GM18499 (cell line): ENCODE data around the gene DCLK3.

Source experiments
- ATAC-seq: cut with Tn5 transposase; IDR thresholded peaks from one replicate; pipeline ENCODE4 v1.9.1; 2021; ENCODE audit warnings: moderate number of reproducible peaks; ENCODE audit not compliant: insufficient read depth, unreplicated experiment

DCLK3 gene, protein sequence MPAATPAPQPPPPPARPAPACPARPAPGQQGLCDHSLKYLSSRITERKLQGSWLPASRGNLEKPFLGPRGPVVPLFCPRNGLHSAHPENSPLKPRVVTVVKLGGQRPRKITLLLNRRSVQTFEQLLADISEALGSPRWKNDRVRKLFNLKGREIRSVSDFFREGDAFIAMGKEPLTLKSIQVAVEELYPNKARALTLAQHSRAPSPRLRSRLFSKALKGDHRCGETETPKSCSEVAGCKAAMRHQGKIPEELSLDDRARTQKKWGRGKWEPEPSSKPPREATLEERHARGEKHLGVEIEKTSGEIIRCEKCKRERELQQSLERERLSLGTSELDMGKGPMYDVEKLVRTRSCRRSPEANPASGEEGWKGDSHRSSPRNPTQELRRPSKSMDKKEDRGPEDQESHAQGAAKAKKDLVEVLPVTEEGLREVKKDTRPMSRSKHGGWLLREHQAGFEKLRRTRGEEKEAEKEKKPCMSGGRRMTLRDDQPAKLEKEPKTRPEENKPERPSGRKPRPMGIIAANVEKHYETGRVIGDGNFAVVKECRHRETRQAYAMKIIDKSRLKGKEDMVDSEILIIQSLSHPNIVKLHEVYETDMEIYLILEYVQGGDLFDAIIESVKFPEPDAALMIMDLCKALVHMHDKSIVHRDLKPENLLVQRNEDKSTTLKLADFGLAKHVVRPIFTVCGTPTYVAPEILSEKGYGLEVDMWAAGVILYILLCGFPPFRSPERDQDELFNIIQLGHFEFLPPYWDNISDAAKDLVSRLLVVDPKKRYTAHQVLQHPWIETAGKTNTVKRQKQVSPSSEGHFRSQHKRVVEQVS

DNA sequence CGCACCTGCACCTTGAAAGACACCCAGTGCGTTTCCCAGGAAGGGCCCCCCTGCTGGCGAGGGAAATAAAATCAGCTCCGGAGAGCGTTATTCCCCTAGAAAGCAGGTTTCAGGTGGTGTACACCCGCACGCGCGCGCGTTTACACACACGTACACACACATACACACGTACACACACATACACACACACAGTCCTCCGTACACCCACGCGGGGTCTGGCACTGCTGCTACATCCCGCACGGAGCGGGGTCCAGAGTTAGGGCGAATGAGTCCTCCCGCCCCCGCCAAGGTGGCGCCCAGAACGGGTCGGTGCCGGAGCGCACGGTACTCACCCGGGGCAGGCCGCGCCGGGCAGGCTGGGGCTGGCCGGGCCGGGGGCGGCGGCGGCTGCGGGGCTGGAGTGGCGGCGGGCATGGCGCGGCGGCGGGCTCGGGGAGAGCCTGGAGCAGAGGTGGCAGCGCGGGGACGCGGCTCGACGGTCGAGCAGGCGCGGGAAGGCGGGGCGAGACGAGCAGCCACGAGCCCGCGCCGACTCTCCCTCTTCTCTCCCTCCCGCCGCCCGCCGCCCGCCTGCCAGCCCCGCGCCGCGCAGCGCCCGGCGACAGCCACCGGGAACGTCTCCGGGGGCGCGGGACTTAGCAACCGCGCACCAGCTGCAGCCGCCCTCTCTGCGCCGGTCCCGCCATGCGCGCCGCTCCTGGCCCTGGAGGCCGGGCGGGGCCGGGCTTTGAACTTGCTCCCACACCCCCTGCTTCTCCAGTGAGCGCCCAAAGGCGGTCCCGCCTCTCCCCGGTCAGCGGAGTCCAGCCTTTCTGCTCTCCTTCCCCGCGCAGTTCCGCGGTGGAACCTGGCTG is at the start of gene DCLK3:
Gene DCLK3, minus strand, starts transcription at position 704 of the 854 bp plus-strand sequence. Its CDS starts 290 bp downstream, at position 414.
- ATAC-seq: no peak

DNA sequence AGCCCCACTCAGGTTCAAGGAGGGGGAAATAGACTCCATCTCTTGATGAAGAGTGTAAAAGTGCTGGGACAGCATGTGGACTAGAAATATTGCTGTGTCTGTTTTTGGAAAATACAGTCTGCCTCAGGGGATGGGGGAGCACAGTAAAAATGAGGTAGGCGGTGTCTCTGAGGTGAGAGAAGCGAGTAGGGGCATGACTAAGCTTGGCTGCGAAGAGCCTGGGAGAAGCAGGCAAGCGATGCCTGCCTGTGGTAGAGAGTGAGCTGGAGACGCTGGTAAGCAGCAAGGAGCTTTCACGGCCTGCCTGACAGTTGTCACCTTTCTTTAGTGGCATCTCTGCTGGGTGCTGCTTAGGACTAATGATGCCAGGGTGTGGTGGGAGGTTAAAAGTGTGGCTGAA is 49.0 kb upstream of the DCLK3 start:
- no peak for ATAC-seq

DNA sequence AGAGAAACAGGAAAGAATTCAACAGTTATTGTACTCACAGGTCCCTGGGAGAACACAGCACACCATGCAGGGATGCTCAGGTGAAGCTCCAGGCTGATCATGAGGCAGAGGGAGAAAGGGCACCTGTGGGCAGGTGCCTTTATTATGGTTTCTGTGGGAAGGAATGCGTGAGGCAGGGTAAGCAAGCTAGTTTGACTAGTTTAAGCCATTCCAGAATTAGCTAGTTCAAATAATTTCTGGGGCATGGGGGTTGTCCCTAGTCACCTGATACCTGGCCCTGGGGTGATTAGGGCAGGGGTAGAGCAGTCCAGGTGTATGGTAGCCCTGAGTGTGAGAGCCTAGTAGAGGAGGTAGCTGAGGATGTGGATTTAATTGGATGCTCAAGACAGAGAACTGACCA is 47.9 kb upstream of the DCLK3 start:
- no peak for ATAC-seq

DNA sequence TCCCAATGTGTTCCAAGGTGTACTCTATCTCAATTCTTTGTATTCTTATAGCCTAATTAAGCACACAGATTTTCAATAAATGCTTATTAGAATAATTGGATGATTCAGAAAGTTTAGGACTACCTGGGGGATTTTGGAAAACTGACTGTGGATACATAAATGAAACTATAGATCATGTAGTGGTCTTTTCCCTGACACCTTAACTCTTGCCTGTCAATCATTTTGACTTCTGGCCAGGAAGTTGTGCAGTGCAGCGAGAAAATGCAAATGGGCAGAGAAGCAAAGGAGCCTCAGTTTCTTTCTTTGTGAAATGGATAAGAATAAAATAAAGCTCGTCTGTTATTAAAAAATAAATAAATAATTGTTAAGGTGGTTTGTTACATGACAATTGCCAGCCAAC is 47.4 kb upstream of the DCLK3 start:
- ATAC-seq: no peak

DNA sequence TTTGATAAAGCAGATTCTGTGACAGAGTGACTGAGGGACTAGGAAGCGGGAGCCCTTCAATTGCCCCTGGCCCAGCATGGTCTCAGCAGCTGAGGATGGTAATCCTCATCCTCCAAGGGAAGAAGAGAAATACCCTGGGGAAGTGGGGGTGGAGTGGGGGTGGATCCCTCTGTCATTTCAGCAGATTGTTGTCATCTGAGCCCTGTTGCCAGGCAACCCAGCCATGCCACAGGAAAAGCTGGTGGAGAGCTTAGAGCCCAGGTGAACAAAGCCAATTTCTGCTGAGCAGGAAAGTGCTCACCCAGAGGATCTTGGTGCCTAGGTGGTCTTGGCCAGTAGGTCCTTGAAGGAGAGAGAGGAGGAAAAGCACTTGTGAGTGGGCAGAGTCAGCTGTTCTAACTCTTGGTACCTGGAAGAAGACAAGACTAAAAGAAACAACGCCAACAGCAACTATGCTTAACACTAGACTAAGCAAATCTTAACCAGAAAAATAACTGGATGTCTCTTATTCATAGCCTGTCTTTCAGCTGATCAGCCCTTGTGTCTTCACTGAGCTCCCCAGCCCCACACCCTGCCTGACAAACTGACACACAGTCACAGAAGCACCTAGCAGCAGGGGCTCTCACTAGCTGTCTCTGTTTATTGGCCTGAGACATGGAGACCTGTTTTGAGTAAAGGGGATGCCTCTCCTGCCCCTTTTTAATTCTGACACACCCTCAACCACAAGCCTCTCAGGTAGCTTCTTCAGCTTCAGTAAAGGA is 40.1 kb upstream of the DCLK3 start:
- ATAC-seq: no peak

DNA sequence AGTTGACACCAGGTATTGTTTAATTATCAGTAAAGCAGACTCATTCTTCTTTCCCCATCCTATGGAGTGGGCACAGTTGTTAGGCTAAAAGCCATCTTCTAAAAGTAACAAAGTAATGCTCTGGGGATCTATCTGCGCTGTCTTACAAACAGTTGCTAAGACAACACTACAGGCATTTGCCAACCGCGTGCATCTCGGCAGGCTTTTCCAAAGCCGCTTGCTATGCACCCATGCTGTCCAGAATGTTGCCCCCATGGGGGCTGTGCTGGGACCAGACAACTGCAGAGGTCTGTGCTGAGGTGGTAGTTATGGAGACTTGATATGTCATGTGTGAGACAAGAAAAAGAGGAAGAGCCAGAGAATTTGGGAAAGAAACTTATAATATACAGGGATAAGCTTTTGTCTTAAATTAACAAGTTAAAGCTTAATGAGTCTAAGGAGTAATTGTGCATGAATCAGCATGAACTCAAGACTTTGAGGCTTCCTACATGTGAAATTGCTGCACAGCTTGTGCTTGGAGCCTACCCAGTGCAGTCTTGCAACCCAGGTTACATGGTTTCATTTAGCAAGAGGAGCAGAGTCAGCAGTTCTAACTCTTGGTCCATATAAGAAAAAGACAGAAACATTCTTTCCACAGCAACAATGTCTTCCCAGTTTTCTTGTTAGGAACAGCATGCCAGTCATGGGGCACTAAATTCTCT is 38.9 kb upstream of the DCLK3 start:
- no peak for ATAC-seq

DNA sequence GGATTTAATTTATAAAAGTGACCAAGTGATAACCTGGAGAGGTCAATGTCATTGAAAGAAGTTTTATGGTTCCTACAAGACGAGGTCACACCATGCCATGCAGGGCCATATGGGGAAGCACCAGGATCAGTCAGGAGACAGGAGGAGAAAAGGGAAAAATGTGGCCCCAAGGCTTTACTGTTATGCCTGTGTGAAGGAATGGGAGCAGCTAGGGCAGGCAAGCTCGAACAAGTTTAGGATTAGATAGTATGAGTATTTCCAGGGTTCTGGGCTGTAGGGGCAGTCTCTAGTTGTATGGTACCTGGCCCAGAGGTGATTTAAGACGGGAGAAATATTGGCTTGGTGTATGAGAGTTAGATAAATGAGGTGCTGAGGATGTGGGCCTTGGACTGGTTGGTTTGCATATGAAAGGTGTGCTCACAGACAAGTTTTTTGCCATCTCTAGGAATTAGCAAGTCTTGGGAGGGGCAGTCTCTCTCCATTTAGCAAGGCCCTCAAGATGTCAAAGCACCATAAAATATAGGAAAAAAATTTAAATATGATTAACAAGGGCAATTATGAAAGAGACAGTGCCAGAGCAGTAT is 36.3 kb upstream of the DCLK3 start:
- ATAC-seq: no peak

DNA sequence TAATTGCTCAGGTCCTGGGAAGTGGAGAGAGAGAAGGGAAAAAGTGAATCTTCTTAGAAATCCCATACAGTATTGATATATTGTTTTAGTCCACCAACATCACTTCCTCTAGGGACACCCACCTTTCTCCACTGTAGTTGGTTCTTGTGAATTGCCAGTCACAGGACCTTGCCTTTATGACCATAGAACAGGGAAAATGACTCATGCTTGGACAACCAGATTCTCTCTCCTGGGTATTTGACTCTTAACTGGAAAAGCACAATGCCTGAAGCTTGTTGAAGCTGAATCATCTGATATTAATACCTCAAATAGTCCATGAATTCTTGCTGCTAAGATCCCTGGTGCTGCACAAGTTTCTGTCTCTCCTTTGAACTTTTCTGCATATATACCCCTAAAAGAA is 32.5 kb upstream of the DCLK3 start:
- no peak for ATAC-seq

DNA sequence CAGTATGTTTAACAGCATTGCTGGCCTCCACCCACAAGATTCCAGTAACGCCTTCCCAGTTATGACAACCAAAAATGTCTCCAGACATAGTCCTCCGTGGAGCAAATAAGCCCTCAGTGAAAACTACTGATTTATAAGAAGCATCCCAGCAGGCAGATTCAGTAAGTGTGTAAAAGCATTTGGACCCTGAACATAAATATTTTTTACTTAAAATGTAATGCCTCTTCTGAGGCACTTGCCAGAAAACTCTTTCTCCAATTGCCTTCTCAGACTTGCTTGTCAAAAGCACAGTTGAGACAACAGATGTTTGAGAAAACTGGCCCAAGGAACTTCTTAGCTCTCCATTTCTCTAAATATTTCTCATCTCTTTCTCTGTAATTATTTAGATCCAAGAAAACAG is 31.8 kb upstream of the DCLK3 start:
- ATAC-seq: no peak

DNA sequence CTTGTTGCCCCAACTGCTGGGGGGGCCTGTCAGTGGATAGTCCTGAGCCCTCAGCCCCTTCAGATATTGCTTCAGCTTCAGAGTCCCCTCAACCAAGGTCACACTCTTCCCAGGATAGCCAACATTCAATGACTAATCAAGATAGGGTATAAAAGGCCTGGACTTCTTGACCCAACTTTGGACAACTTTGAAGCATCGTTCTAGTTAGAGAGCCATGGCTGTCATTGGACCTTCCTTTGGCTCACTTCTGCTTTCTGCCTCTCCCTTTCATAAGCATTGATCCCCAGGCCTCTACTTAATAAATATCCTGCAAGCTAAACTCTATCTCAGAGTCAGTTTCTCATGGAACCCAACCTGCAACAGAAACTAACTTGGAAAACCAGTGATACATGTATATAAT is 31.3 kb upstream of the DCLK3 start:
- no peak for ATAC-seq

DNA sequence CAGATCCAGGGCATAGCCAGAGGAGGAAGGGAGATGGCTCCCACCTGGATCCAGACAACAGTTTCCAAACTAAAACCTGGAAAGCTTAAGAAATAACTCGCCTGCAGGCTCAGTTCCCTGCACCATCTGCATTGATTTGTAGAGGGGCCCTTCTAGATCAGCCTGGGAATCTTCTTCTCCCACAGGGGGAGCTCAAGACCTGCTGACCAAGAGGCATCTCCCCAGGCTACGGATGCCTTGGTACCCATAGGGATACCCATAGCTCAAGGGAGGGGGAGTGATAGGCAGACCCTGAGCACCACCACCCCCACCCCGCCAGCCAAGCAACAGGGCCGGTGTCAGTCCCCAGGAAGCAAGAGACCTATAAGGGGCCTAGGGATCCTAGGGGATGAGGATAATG is 28.0 kb upstream of the DCLK3 start:
- no peak for ATAC-seq

DNA sequence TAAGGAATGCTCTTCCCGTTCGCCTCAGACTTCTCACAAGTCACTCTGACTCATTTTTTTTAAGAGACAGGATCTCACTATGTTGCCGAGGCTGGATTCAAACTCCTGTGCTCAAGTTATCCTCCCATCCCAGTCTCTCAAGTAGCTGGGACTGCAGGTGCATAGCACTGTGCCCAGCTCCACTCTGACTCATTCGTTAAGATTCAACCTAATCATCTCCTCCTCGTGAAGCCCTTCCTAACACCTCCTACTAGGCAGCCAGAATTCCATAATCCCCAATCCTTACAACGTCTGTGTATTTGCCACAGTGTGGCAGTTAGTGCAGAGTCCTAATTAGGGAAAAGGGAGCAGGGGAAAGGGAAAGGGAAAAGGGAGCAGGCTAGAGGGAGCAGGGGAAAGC is 26.4 kb upstream of the DCLK3 start:
- no peak for ATAC-seq

DNA sequence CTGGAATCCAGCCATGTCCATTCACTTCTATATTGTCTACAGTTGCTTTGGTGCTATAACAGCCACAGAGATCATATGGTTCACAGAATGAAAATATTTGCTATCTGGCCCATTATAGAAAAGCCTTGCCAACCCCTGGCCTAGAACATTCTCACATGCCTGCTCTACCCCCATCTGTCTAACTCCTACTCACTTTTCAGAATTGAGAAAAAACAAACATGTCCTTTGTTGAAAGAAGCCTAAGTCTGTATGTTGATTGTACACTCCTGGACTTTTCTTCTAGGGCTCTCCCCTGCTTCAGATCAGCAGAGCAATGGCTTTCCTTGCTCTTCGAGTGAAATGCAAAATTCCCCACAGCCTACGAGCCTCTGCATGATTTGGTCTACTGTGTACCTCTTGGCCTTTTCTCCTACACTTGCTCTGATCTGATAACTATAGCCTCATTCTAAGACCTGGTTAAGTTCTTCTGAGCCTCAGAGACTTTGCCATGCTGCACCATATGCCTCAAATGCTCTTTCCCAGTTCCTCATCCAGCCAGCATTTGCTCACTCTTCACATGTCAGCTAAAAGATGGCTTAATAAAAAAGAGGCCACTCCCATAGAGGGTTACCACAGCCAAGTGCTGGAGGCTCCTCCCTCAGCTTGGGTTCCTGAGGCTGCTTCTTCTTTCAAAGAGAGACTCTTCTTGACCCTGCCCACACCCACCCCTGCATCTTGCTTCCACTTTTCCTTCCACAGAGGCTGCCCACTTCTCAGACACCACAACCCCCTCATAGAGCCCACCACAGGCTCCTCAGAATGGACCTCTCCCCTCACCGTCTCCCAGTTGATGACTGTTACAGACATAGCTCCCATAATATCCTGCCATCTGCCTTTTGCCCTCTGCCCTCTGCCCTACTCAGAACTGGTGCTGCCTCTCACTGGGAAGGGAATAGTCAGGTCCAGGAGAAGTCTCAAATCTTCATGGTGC is 22.9 kb upstream of the DCLK3 start:
- ATAC-seq: no peak

DNA sequence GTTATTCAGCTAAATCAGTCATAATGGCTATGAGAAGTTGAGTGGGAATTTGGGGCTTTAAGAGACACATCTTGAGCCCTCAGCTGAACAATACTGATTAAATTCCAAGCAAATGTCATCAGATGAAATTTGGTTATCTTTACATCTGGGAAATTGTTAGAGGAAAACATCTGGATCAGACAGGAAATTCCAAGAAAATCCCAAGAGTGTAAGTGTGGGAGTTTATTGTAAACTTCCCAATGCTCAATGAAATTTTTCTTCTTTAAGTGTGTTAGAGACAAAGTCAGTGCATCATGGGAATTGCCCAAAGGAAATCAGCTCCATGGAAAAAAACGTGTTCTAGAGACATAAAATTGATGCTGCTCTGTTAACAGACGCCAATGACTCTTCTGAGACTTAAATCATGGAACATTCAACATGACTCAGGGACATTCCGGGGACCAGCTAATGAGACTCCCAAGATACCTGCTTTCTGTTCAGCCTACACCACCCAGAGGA is 19.8 kb upstream of the DCLK3 start:
- ATAC-seq: no peak

DNA sequence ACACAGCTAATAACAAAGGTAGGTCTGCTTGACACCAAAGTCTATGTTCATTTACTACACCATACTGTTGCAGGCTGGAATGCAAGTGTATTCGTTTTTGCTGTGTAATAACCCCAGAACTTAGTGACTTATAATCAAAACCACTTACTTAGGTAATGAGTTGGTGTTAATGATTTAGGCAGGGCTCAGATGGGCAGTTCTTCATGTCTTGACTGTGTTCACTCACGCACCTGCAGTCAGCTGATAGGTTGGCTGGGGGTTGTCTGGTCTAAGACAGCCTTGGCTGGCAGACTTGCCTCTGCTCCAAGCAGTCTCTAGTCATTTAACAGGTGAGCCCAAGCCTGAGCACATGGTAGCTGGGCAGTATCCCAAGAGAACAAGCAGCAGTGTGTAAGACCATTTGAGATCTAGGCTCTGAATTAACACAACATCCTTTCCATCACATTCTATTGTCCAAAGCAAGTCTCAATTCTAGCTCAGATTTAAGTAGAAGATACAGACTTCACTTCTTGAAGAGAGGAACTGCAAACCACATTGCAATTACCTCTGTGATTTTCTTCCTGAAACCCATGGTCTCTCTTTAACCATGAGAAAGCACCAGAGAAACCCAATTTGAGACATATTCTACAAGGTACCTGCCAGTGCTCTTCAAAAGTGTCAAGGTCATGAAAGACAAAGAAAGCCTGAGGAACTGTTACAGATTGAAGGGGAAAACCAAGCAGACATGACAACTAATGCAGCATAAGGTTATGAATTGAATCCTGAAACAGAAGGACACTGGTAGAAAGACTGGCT is 13.3 kb upstream of the DCLK3 start:
- no peak for ATAC-seq

DNA sequence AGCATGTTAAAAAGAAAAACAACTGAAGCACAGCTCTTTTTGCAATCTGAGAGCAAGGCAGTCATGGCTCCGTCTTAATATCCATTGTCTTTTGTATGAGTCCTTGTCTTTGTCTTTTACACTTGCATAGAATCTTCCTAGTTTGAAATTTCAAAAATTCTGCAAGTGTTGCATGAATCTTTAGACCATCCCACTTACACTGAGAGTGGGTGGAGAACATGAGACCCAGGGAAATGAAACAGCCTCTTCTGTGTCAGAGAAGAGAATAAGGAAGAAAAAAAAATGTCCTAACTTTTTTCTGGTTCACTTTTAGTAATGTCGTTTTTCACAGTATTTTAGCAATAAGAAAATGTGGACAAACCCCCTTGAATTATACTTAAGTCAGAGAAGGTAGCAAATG is 12.1 kb upstream of the DCLK3 start:
- ATAC-seq: no peak

DNA sequence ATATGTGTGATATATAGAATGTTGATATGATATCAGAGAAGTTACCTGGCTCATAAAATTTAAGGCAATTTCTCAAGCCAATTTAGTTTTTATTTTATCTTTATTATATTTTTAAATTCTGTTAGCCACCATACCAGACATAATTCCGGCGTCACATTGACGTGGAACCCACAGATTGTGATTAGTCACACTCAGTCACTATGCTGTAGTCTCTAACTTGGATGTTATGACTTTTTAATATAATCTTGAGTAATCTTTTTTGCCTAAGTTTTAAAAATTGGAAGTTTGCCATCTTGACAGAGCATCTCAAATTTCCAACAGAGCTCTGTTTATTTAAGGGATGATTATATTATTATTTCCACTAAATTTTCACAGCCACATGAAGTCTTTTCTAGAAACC is 9.7 kb upstream of the DCLK3 start:
- ATAC-seq: no peak
